SU-DHL-6 (cell line): ENCODE measurements around the gene ZNF181.

ENCODE experiments used
- H2AFZ ChIP-seq: fragments of 200-600 bp; sonication (generic); 2 replicates; pipeline ENCODE4 v1.6.1; 2014; ENCODE audit warnings: low read depth, mild to moderate bottlenecking, moderate library complexity, mixed read lengths, antibody characterized with exemption, low read length; ENCODE audit not compliant: severe bottlenecking
- H3F3A ChIP-seq: fragments of 200-600 bp; shearing (Covaris generic); 2 replicates; pipeline ENCODE4 v1.6.0; 2016; ENCODE audit warnings: antibody characterized with exemption, mild to moderate bottlenecking; ENCODE audit not compliant: insufficient read depth
- H3K27ac ChIP-seq: fragments of 200-600 bp; sonication (generic); 2 replicates; pipeline ENCODE4 v1.5.1; 2016; ENCODE audit warnings: low read depth, mild to moderate bottlenecking, low read length, moderate library complexity, mixed read lengths
- H3K27me3 ChIP-seq: fragments of 200-600 bp; sonication (generic), shearing (Covaris generic); 2 replicates; pipeline ENCODE4 v1.6.0; 2014; ENCODE audit warnings: mild to moderate bottlenecking, low read length
- H3K36me3 ChIP-seq: fragments of 200-600 bp; sonication (generic); 2 replicates; pipeline ENCODE4 v1.6.1; 2014; ENCODE audit warnings: mild to moderate bottlenecking, low read length, mixed read lengths
- H3K4me2 ChIP-seq: fragments of 300-600, 200-600 bp; shearing (Covaris generic), sonication (generic); 2 replicates; pipeline ENCODE4 v1.6.0; 2014; ENCODE audit warnings: low read length, low read depth, mild to moderate bottlenecking; ENCODE audit not compliant: poor library complexity, severe bottlenecking
- H3K4me3 ChIP-seq: fragments of 200-600 bp; sonication (generic); 2 replicates; pipeline ENCODE4 v1.5.1; 2014; ENCODE audit warnings: antibody characterized with exemption, low read length, mild to moderate bottlenecking, mixed read lengths; ENCODE audit not compliant: insufficient read depth, poor library complexity, severe bottlenecking
- H3K79me2 ChIP-seq: fragments of 200-600 bp; sonication (generic); 2 replicates; pipeline ENCODE4 v1.6.1; 2014; ENCODE audit warnings: mild to moderate bottlenecking, low read length, moderate library complexity; ENCODE audit not compliant: insufficient read depth
- H3K9ac ChIP-seq: fragments of 200-600 bp; sonication (generic); 2 replicates; pipeline ENCODE4 v1.7.0; 2014; ENCODE audit warnings: mild to moderate bottlenecking, low read length
- H3K9me2 ChIP-seq: fragments of 200-600 bp; sonication (generic); replicated peaks from 2 replicates; pipeline ENCODE4 v1.6.1; 2014; ENCODE audit warnings: low read length; ENCODE audit not compliant: insufficient read depth
- H3K9me3 ChIP-seq: fragments of 200-600 bp; sonication (generic); 2 replicates; pipeline ENCODE4 v1.6.1; 2014; ENCODE audit warnings: low read length, mixed read lengths; ENCODE audit not compliant: insufficient read depth
- H4K20me1 ChIP-seq: fragments of 200-600 bp; sonication (generic); 2 replicates; pipeline ENCODE4 v1.6.1; 2014; ENCODE audit warnings: low read depth, mild to moderate bottlenecking, antibody characterized with exemption, low read length, moderate library complexity, mixed read lengths
- CTCF ChIP-seq: fragments of 200-600 bp; sonication (generic); IDR thresholded peaks from one replicate; pipeline ENCODE4 v1.5.1; 2017; ENCODE audit warnings: antibody characterized with exemption, mild to moderate bottlenecking, low read length, moderate library complexity; ENCODE audit not compliant: insufficient read depth, poor library complexity, severe bottlenecking
- EZH2phosphoT487 ChIP-seq: fragments of 200-600 bp; sonication (generic), shearing (Covaris generic); conservative IDR thresholded peaks from 2 replicates; pipeline ENCODE4 v1.6.1; 2018; ENCODE audit warnings: mild to moderate bottlenecking, antibody characterized with exemption, low read length, moderate library complexity, mixed read lengths

Gene ZNF181

DNA sequence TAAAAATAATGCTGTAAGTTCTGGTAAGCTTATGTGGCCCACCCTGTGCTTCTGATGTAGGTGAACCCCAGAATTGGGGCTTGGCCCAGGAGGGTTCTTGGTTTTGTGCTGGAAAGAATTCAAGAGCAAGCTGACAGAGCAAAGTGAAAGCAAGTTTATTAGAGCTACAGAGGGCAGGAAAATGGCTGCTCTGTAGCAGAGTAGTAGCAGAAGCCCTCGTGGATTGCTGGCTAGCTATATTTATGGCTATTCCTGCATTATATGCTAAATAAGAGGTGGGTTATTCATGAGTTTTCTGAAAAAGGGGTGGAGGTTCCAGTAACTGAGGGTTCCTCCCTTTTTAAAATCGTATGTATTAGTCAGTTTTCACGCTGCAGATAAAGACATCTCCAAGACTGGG lies 59.5 kb downstream of the ZNF181 start:
- H3K79me2 ChIP-seq, result no peaks in the 10 kb centered on the region
- no peak for TF ChIP-seq CTCF
- TF ChIP-seq EZH2phosphoT487, result no peak
- H2AFZ ChIP-seq, result no peak overlapping the region
- H3K27me3 ChIP-seq, result no peaks in the 10 kb centered on the region
- no peaks in the 10 kb centered on the region for H3K36me3 ChIP-seq
- H3K9me3 ChIP-seq, result no peaks in the 10 kb centered on the region
- H3K4me3 ChIP-seq, result no peak overlapping the region
- H3K9me2 ChIP-seq, result no peaks in the 10 kb centered on the region
- no peak overlapping the region for H3K4me2 ChIP-seq
- no peak overlapping the region for H3K27ac ChIP-seq
- no peak overlapping the region for H3K9ac ChIP-seq
- H3F3A ChIP-seq, result no peaks in the 10 kb centered on the region
- no peaks in the 10 kb centered on the region for H4K20me1 ChIP-seq

- Histone ChIP-seq H3K27me3 (no peaks in the 10 kb centered on the region), H3F3A (no peaks in the 10 kb centered on the region), H4K20me1 (no peaks in the 10 kb centered on the region), H3K9me2 (no peaks in the 10 kb centered on the region), H3K79me2 (no peaks in the 10 kb centered on the region), H3K4me3 (no peak overlapping the region), H3K27ac (no peak overlapping the region), H3K4me2 (no peak overlapping the region), H3K9me3 (no peaks in the 10 kb centered on the region), H3K36me3 (no peaks in the 10 kb centered on the region), H2AFZ (no peak overlapping the region), H3K9ac (no peak overlapping the region)
- TF ChIP-seq CTCF (no peak), EZH2phosphoT487 (no peak)
Observed at GRCh38 chr19:34794066-34794960, 60.3 kb downstream of the ZNF181 start.
